Activated naive CD8-positive, alpha-beta T cell (primary cell): ENCODE data around the gene ATP13A5.

ENCODE experiments used
- H3K27ac Mint-ChIP-seq: one replicate; pipeline ENCODE4 v1.8.0; 2021; ENCODE audit warnings: mixed read lengths
- H3K27me3 Mint-ChIP-seq: one replicate; pipeline ENCODE4 v1.8.0; 2021; ENCODE audit warnings: mixed read lengths
- H3K36me3 Mint-ChIP-seq: one replicate; pipeline ENCODE4 v1.8.0; 2021; ENCODE audit warnings: mixed read lengths
- H3K4me1 Mint-ChIP-seq: one replicate; pipeline ENCODE4 v1.8.0; 2021; ENCODE audit warnings: low read depth, mixed read lengths
- H3K4me3 Mint-ChIP-seq: one replicate; pipeline ENCODE4 v1.8.0; 2021; ENCODE audit warnings: mild to moderate bottlenecking, mixed read lengths
- H3K9me3 Mint-ChIP-seq: one replicate; pipeline ENCODE4 v1.8.0; 2021; ENCODE audit warnings: low read depth, mixed read lengths

ATP13A5 gene

GRCh38 chr3:193253986-193254660 lies 124.4 kb downstream of the ATP13A5 start:
- H3K27ac Mint-ChIP-seq: no peak overlapping the region
- no peak overlapping the region for H3K4me3 Mint-ChIP-seq
- no peaks in the 10 kb centered on the region for H3K36me3 Mint-ChIP-seq
- peaks cover 10% of the 10 kb centered on the region for H3K27me3 Mint-ChIP-seq
- peaks cover 19% of the 10 kb centered on the region for H3K9me3 Mint-ChIP-seq
- H3K4me1 Mint-ChIP-seq: no peaks in the 10 kb centered on the region

DNA sequence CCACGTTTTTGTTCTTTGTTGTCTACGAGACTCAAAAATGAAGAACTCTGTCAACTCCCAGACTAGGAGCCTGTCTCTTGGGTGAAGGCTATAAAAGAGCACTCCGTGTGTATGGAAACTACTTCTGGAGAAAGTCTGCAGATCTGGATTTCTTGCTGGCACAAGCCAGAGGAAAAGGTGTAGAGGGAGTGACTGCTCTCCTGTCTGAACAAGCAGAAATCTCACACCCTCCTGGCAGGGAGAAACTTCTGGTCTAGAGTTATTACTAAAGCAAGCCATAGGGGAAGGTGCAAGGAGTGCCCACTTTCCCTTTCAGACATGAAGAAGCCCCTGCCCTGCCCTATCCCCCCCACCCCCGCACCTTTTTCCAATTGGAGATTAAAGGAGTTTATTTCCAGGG lies 128.1 kb downstream of the ATP13A5 start:
- Mint-ChIP-seq H3K4me3 (no peak overlapping the region), H3K9me3 (peaks cover 32% of the 10 kb centered on the region), H3K27me3 (peaks cover 5% of the 10 kb centered on the region), H3K4me1 (no peaks in the 10 kb centered on the region), H3K27ac (no peak overlapping the region), H3K36me3 (no peaks in the 10 kb centered on the region)

- Mint-ChIP-seq H3K4me3 (no peak overlapping the region), H3K27me3 (peaks cover 3% of the 10 kb centered on the region), H3K36me3 (no peaks in the 10 kb centered on the region), H3K4me1 (no peaks in the 10 kb centered on the region), H3K9me3 (peaks cover 28% of the 10 kb centered on the region), H3K27ac (no peak overlapping the region)
These were observed 129.6 kb downstream of the ATP13A5 start for GRCh38 chr3:193248848-193249468.

GRCh38 chr3:193243571-193243970 lies 135.0 kb downstream of the ATP13A5 start:
- no peaks in the 10 kb centered on the region for H3K36me3 Mint-ChIP-seq

GRCh38 chr3:193241716-193242115 lies 136.8 kb downstream of the ATP13A5 start:
- Mint-ChIP-seq H3K4me1 (peaks cover 5% of the 10 kb centered on the region), H3K27me3 (peaks cover 31% of the 10 kb centered on the region), H3K27ac (no peak overlapping the region), H3K9me3 (no peaks in the 10 kb centered on the region), H3K4me3 (peak overlapping the region; percentile 33), H3K36me3 (no peaks in the 10 kb centered on the region)

More at GRCh38 chr3:193243571-193243970, 135.0 kb downstream of the ATP13A5 start:
- Mint-ChIP-seq H3K4me1 (peaks cover 5% of the 10 kb centered on the region), H3K27me3 (peaks cover 27% of the 10 kb centered on the region), H3K4me3 (no peak overlapping the region), H3K9me3 (peaks cover 8% of the 10 kb centered on the region), H3K27ac (no peak overlapping the region)

DNA sequence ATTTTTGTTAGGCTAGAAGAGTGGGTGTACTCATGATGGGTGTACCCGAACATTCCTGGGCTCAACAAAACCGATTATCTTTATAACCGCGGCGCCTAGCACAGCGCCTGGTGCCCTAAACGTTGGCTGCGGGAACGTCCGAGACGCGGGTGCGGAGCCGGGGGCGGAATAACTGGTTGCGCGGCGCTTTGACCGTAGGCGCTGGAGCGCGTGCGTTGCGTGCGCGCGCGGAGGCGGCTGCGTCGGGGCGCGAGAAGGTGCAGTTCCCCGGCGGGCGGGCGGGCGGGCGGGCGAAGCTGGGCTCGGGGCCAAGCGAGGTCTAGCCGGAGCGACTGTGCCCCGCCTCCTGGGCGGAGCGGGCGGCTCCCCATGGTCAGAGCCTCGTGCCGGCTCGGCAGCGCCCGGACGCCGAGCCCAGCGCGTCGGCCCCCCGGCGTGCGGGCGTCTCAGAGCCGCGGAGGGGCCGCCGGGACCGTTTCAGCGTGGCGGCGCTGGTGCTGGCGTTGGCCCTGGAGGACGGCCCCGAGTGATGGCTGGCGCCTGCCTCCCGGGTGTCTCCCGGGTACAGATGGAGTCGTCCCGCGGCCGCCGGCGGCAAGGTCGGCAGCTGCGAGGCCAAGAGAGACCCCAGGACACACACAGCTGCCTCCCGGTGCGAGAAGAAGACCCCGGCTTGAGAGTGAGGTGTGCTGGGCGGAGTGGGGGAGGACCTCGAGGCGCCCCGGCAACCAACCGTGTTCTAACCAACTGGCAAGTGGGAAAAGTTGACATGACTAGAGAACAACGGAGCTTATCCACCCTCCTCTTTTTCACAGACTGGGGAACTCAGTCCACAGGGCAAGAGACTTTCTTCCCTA lies 137.5 kb downstream of the ATP13A5 start, which contains the start of gene PLAAT1:
TSS of gene PLAAT1 (plus strand) at position 373 of the 857 bp plus-strand sequence. CDS start 14,429 bp downstream, outside the sequence.
- Mint-ChIP-seq H3K4me3 (peak within 1 kb of the TSS; percentile 62), H3K4me1 (peaks cover 5% of the 10 kb centered on the region), H3K27me3 (peaks cover 31% of the 10 kb centered on the region), H3K27ac (no peak within 1 kb of the TSS), H3K36me3 (no peaks in the 10 kb centered on the region), H3K9me3 (no peaks in the 10 kb centered on the region)

DNA sequence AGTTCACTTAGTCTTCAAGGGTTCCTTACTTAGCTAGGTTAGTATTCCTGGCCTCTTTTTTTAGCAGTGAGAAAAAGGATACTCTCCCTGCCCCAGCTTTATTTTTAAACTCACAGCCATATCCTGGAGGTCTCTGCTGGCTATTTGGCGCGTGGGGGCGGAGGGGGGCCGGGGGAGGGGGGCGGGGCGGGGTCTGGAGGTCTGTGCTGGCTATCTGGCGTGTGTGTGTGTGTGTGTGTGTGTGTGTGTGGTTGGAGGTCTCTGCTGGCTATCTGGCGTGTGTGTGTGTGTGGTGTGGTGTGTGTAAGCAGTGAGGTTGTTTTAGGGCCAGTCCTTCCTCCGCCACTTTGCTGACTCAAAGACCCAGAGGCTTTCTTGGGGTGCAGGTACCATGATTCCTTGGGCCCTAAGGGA lies 138.1 kb downstream of the ATP13A5 start:
- peak overlapping the region; percentile 62 for H3K4me3 Mint-ChIP-seq
- no peak overlapping the region for H3K27ac Mint-ChIP-seq
- no peaks in the 10 kb centered on the region for H3K9me3 Mint-ChIP-seq
- no peaks in the 10 kb centered on the region for H3K36me3 Mint-ChIP-seq
- peaks cover 31% of the 10 kb centered on the region for H3K27me3 Mint-ChIP-seq
- peaks cover 5% of the 10 kb centered on the region for H3K4me1 Mint-ChIP-seq

DNA sequence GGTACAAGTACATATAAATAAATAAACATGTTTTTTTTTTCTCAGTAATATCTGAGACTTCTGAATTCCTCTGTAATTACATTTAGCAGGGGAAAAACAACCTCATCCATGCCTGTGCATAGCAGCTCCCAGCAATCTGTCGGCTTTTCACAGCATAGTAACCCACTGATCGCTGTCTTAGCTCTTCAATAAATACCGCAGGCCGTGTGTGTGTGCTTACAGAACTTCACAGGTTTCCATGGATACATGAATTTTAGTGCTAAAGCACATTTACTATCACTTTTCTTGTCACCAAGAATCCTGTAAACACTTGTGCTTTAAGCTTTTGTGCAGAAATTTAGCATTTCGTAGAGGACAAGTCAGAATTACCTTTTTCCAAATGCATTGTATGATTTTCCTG lies 141.5 kb downstream of the ATP13A5 start:
- no peak overlapping the region for H3K27ac Mint-ChIP-seq

DNA sequence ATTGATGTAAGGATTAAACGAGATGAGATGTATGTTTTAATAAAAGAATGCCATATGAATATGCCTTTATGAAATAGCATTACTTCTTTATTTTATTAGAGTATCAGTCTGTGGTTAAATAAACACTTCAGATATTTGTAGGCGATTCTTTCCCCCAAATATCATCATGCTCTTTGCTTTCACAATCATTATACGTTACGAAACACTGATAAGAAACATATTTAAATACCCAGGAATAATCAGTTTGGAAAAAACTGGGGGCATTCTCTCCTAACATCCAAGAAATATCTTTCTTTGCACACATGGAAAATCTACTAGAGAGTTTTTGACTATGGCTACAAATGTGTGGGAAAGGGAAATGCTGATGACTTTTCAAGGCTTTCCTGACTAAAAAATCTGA lies 142.0 kb downstream of the ATP13A5 start:
- Mint-ChIP-seq H3K9me3 (no peaks in the 10 kb centered on the region), H3K4me3 (no peak overlapping the region), H3K4me1 (peaks cover 5% of the 10 kb centered on the region), H3K27me3 (peaks cover 15% of the 10 kb centered on the region), H3K36me3 (no peaks in the 10 kb centered on the region), H3K27ac (no peak overlapping the region)

More for the DNA sequence above, 141.5 kb downstream of the ATP13A5 start:
- Mint-ChIP-seq H3K4me3 (no peak overlapping the region), H3K36me3 (no peaks in the 10 kb centered on the region), H3K4me1 (peaks cover 5% of the 10 kb centered on the region), H3K9me3 (no peaks in the 10 kb centered on the region), H3K27me3 (peaks cover 16% of the 10 kb centered on the region)

DNA sequence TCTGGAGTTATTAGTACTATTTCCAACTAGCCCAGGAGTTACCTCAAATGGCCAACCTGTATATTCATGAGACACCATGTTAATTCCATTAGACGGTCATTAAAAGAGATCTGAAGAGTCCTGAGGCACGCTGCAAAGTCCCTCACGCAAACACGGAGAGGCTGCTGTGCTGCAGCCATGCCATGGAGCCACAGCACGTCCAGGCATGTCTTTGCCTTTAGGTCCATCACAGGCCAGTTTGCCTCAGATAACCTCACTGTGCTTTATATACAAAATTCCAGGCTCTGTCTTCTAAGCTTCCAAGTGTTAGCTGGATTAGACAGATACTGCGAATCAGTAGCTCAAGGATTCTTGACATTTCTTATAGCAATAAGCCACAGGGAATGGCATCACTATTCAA lies 147.4 kb downstream of the ATP13A5 start:
- Mint-ChIP-seq H3K27me3 (peaks cover 6% of the 10 kb centered on the region), H3K9me3 (no peaks in the 10 kb centered on the region), H3K4me1 (no peaks in the 10 kb centered on the region), H3K27ac (no peak overlapping the region), H3K4me3 (no peak overlapping the region), H3K36me3 (no peaks in the 10 kb centered on the region)

DNA sequence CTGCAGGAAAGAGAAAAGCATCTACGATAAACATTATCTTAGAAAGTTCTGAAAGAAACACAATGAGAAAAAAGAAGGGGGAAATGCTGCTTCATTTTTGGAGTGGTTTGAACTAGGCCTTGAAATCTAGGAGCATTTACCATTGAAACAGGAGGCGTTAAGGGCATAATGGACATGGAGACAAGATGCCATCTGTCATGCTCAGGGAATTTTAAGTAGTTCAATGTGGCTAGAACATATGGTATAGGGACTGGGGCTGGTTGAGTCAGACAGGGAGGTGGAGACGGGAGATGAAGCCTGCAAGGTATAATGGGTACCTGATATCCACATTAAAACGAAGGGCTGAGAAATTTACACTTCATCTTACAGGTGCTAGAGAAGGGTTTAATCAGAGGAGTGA lies 147.9 kb downstream of the ATP13A5 start:
- no peaks in the 10 kb centered on the region for H3K4me1 Mint-ChIP-seq
- H3K27me3 Mint-ChIP-seq: peaks cover 6% of the 10 kb centered on the region
- no peak overlapping the region for H3K4me3 Mint-ChIP-seq
- H3K27ac Mint-ChIP-seq: no peak overlapping the region
- H3K36me3 Mint-ChIP-seq: no peaks in the 10 kb centered on the region
- H3K9me3 Mint-ChIP-seq: no peaks in the 10 kb centered on the region

DNA sequence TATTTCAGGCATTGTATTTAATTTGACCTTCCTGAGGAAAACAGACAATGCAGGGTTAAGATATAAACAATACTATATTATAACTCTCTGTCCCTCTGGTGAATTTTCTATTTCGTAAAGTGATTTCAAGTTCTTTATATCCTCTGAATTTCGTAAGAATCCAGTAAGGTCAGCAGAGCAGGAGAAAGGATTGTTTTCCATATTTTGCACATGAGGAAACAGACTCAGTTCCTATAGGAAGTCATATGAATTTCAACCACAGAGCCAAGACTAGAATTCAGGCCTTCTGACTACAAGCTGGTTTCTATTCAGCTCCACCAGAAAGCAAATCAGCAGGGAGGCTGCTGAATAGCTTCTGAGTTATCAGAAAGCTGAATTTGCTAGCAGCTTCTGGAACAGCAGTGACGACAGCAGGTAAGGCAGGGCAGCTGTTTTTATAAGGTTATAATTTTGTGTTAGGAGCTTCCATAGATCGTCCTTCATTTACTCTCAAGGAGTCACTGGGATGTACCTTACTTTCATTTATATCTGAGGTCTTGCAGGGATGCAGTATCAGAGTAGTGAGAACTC lies 148.6 kb downstream of the ATP13A5 start:
- peaks cover 6% of the 10 kb centered on the region for H3K27me3 Mint-ChIP-seq
- H3K9me3 Mint-ChIP-seq: no peaks in the 10 kb centered on the region
- no peak overlapping the region for H3K4me3 Mint-ChIP-seq
- H3K4me1 Mint-ChIP-seq: no peaks in the 10 kb centered on the region
- H3K36me3 Mint-ChIP-seq: no peaks in the 10 kb centered on the region
- no peak overlapping the region for H3K27ac Mint-ChIP-seq

- peaks cover 6% of the 10 kb centered on the region for H3K27me3 Mint-ChIP-seq
- no peaks in the 10 kb centered on the region for H3K4me1 Mint-ChIP-seq
- no peaks in the 10 kb centered on the region for H3K9me3 Mint-ChIP-seq
- H3K27ac Mint-ChIP-seq: no peak overlapping the region
- H3K4me3 Mint-ChIP-seq: no peak overlapping the region
- H3K36me3 Mint-ChIP-seq: no peaks in the 10 kb centered on the region
These were observed 150.3 kb downstream of the ATP13A5 start for GRCh38 chr3:193228206-193228605.

- H3K27me3 Mint-ChIP-seq: peaks cover 6% of the 10 kb centered on the region
- H3K36me3 Mint-ChIP-seq: no peaks in the 10 kb centered on the region
- no peaks in the 10 kb centered on the region for H3K9me3 Mint-ChIP-seq
- H3K27ac Mint-ChIP-seq: no peak overlapping the region
- H3K4me3 Mint-ChIP-seq: no peak overlapping the region
- no peaks in the 10 kb centered on the region for H3K4me1 Mint-ChIP-seq
These were observed 153.0 kb downstream of the ATP13A5 start for GRCh38 chr3:193225302-193226125.
